T-helper 17 cell (primary cell): ENCODE results near the gene MPPED2. TPM values are rescaled to one million over a fixed set of nuclear protein-coding genes. Genes with fewer than 3 reads are reported as not detected.

ENCODE experiments used
- ATAC-seq: fragments of 150-1000 bp; cut with Tn5 transposase; 2 replicates; pipeline ENCODE4 v1.10.0; 2021; ENCODE audit warnings: mild to moderate bottlenecking, moderate library complexity
- DNase-seq, 3 donors: peaks; one replicate each; pipeline versions ENCODE4 v3.0.0 to v3.0.0-alpha.2; 2020 to 2021
- H3K9me3 ChIP-seq: one replicate; pipeline ENCODE4 v1.7.0; 2013; ENCODE audit warnings: low read length, mild to moderate bottlenecking; ENCODE audit not compliant: control insufficient read depth, poor library complexity, severe bottlenecking
- H3K27ac Mint-ChIP-seq: one replicate; pipeline ENCODE4 v1.8.0; 2022; ENCODE audit warnings: mild to moderate bottlenecking, moderate library complexity, mixed read lengths
- H3K27me3 Mint-ChIP-seq: one replicate; pipeline ENCODE4 v1.8.0; 2022; ENCODE audit warnings: mixed read lengths
- H3K36me3 Mint-ChIP-seq: one replicate; pipeline ENCODE4 v1.8.0; 2022; ENCODE audit warnings: low read depth, mixed read lengths
- H3K4me1 Mint-ChIP-seq: one replicate; pipeline ENCODE4 v1.8.0; 2022; ENCODE audit warnings: mild to moderate bottlenecking, mixed read lengths
- H3K4me3 Mint-ChIP-seq: one replicate; pipeline ENCODE4 v1.8.0; 2022; ENCODE audit warnings: mild to moderate bottlenecking, moderate library complexity, mixed read lengths
- total RNA-seq, 4 donors: library from RNA in 2 of 4; stranded (reverse) in 2 of 4; gene quantifications; one replicate each; pipeline ENCODE4 v1.2.3 and lab custom pipeline; 2022 to 2026

MPPED2 gene
- total RNA-seq, 2 donors from 2014 or later, result 0.42 TPM; not detected in 1

GRCh38 chr11:30538251-30538650 lies 47.9 kb downstream of the MPPED2 start:
- Mint-ChIP-seq H3K4me3 (no peak overlapping the region), H3K36me3 (no peaks in the 10 kb centered on the region), H3K4me1 (no peaks in the 10 kb centered on the region), H3K27ac (no peak overlapping the region), H3K27me3 (peaks cover 6% of the 10 kb centered on the region)
- ATAC-seq (no peak), DNase-seq (no peak)
- H3K9me3 ChIP-seq, result no peaks in the 10 kb centered on the region

DNA sequence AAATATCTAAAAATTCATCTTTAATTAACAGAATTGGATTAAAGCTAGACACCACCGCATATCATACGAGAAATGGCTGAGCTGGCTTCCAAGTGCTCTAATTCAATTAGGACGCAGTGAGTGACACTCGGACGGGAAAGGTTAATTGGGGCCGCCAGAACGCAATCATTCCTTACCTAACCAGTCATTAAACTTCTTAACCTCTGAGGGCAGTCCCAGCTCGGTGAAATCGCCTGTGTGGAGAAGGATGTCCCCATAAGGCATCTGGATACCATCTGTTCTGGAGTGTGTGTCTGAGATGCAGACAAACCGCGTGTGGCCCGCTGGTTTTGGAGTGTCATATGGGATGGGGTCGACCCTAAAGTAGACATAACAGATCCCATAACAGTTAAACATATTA lies 50.3 kb downstream of the MPPED2 start:
- H3K27me3 Mint-ChIP-seq, result peaks cover 6% of the 10 kb centered on the region

DNA sequence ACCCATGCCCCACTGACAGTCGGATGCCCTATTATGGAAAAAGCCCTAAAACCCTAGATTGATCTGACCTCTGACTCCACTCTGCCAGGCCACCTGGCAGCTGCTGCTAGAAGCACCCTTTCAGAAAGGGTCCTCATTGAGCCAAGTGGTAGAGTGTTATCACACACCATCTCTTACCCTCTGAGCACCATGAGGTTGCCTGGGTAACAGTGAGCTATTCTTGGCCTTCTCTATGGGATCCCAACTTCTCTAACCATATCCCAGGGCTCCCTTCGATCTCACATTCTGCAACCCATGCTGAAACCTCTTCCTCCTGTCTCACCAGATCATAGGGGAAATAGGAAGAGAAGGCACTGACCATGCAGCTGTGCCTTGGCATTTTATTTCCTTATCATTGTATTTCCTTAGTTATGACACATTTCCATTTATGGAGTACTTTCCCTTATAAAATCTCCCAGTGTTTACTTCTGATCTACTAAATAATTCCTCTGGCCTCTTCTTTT lies 52.7 kb downstream of the MPPED2 start:
- H3K9me3 ChIP-seq, result no peaks in the 10 kb centered on the region
- Mint-ChIP-seq H3K4me3 (no peak overlapping the region), H3K36me3 (no peaks in the 10 kb centered on the region), H3K27ac (no peak overlapping the region), H3K27me3 (peaks cover 6% of the 10 kb centered on the region), H3K4me1 (no peaks in the 10 kb centered on the region)
- no peak for ATAC-seq
- DNase-seq, result no peak

More for the DNA sequence above, 50.3 kb downstream of the MPPED2 start:
- Mint-ChIP-seq H3K36me3 (no peaks in the 10 kb centered on the region), H3K27ac (no peak overlapping the region), H3K4me1 (no peaks in the 10 kb centered on the region), H3K4me3 (no peak overlapping the region)
- no peaks in the 10 kb centered on the region for H3K9me3 ChIP-seq
- DNase-seq (no peak), ATAC-seq (no peak)

GRCh38 chr11:30527566-30527965 lies 58.6 kb downstream of the MPPED2 start:
- peaks cover 13% of the 10 kb centered on the region for H3K27me3 Mint-ChIP-seq
- no peaks in the 10 kb centered on the region for H3K4me1 Mint-ChIP-seq
- no peaks in the 10 kb centered on the region for H3K36me3 Mint-ChIP-seq
- ATAC-seq (no peak), DNase-seq (no peak)
- H3K4me3 Mint-ChIP-seq, result no peak overlapping the region
- H3K9me3 ChIP-seq, result no peaks in the 10 kb centered on the region
- no peak overlapping the region for H3K27ac Mint-ChIP-seq

GRCh38 chr11:30526558-30526957 lies 59.6 kb downstream of the MPPED2 start:
- H3K9me3 ChIP-seq, result no peaks in the 10 kb centered on the region
- DNase-seq (no peak), ATAC-seq (no peak)
- no peak overlapping the region for H3K27ac Mint-ChIP-seq
- no peaks in the 10 kb centered on the region for H3K36me3 Mint-ChIP-seq
- peaks cover 17% of the 10 kb centered on the region for H3K27me3 Mint-ChIP-seq
- no peaks in the 10 kb centered on the region for H3K4me1 Mint-ChIP-seq
- H3K4me3 Mint-ChIP-seq, result no peak overlapping the region

GRCh38 chr11:30522536-30523243 lies 63.5 kb downstream of the MPPED2 start:
- Mint-ChIP-seq H3K4me1 (no peaks in the 10 kb centered on the region), H3K27me3 (peaks cover 18% of the 10 kb centered on the region), H3K4me3 (no peak overlapping the region), H3K27ac (no peak overlapping the region), H3K36me3 (no peaks in the 10 kb centered on the region)
- no peaks in the 10 kb centered on the region for H3K9me3 ChIP-seq
- ATAC-seq (no peak), DNase-seq (no peak)

DNA sequence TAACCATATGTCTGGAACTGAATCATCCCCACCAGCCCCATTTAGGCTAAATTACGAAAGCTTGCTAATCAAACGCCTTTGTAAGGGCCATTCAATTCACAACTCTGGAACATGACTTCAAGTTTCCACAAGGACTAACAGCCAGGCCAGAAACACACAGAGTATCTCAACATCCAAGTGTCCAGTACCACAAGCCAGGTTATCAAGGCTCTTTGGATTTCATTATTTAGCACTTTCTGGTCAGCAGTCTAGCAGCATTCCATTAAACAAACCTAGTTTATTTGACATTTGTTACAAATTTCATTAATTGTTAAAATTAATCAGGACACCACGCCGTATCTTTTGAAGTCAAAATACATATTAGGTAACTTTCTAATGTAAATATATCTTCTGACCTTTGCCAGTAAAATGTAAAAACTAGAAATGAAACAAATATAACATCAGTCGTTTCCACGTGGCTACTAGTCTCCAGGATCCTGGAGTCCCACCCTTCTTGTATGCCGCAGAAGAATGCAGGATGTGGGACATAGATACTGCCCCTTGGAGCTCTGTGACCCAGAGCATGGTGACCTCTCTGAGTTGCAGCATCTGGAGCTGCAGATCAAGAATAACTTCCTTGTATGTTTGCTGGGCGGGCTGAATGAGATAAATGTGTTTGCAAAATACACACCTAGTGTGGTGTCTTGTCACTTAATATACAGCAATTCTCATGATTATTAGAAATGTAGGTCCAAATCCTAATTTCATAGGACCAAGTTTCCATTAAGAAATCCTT lies 64.7 kb downstream of the MPPED2 start:
- no peak for ATAC-seq
- no peak for DNase-seq
- no peaks in the 10 kb centered on the region for H3K9me3 ChIP-seq
- Mint-ChIP-seq H3K4me1 (no peaks in the 10 kb centered on the region), H3K36me3 (no peaks in the 10 kb centered on the region), H3K27ac (no peak overlapping the region), H3K27me3 (peaks cover 18% of the 10 kb centered on the region), H3K4me3 (no peak overlapping the region)

- Mint-ChIP-seq H3K4me1 (no peaks in the 10 kb centered on the region), H3K27ac (no peak overlapping the region), H3K4me3 (no peak overlapping the region), H3K36me3 (no peaks in the 10 kb centered on the region), H3K27me3 (peaks cover 12% of the 10 kb centered on the region)
- DNase-seq, result no peak
- no peak for ATAC-seq
- H3K9me3 ChIP-seq, result no peaks in the 10 kb centered on the region
Observed at GRCh38 chr11:30513087-30513486, 73.1 kb downstream of the MPPED2 start.

GRCh38 chr11:30511408-30511807 lies 74.7 kb downstream of the MPPED2 start:
- ATAC-seq (no peak), DNase-seq (no peak)
- no peaks in the 10 kb centered on the region for H3K36me3 Mint-ChIP-seq
- no peaks in the 10 kb centered on the region for H3K9me3 ChIP-seq
- no peaks in the 10 kb centered on the region for H3K4me1 Mint-ChIP-seq
- H3K27ac Mint-ChIP-seq, result no peak overlapping the region
- H3K4me3 Mint-ChIP-seq, result no peak overlapping the region
- H3K27me3 Mint-ChIP-seq, result peaks cover 12% of the 10 kb centered on the region

DNA sequence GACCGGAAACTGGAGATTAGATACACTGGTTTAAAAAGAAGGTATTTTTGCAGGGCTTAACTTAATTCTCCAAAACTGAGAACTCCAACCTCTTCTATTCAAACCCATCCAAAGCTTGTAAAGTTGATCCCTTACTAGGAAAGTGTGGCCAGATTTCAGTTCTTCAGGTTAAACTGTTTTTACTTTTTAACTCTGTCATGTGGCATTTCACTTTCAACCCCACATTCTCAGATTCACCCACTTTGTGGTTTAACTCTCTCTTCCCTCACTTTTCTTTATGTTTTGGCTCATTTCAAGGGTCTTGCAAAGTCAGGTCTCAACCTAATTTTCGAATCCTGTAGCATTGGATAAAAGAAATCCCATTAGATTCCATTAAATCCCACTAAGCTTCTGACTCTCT lies 75.4 kb downstream of the MPPED2 start:
- Mint-ChIP-seq H3K27ac (no peak overlapping the region), H3K27me3 (peaks cover 11% of the 10 kb centered on the region), H3K4me1 (no peaks in the 10 kb centered on the region), H3K4me3 (no peak overlapping the region), H3K36me3 (no peaks in the 10 kb centered on the region)
- H3K9me3 ChIP-seq, result no peaks in the 10 kb centered on the region
- DNase-seq (no peak), ATAC-seq (no peak)

DNA sequence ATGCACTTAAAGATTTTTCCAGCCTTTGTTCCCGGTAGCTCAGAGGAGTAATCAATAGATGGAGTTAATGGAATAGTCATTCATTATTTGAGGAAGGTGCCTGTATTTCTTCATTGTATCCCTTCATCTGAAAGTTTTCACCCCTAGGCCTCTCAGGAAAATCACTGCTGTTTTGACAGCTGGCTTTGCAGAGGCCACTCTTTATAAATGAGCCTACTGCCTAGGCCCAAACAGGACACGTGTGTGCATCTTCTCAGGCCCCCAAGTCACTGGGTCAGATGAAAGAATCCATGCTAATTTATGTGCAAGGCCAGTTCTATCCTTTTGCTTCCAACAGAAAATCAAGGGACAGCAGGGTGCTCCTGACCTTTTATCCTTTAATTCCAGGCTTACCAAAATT lies 76.8 kb downstream of the MPPED2 start:
- DNase-seq (no peak), ATAC-seq (no peak)
- Mint-ChIP-seq H3K27me3 (peaks cover 6% of the 10 kb centered on the region), H3K4me3 (no peak overlapping the region), H3K27ac (no peak overlapping the region), H3K36me3 (no peaks in the 10 kb centered on the region), H3K4me1 (no peaks in the 10 kb centered on the region)
- H3K9me3 ChIP-seq, result no peaks in the 10 kb centered on the region

DNA sequence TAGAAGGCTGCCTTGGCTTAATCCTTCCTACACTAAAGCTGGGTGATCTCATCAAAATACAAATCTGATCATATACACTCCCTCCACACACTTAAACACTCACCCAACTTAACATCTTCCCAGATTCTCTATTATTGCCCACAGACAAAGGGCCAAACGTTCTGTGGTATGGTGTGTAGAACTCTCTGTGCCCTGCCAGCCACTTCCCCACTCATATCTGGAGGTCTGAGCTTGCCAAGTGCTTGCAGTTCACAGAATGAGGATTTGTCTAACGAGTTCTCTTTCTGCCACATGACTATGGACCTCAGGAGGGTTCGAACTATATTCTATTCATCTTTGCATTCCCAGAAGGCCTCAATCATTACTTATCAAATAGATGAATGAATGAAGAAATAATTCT lies 77.6 kb downstream of the MPPED2 start:
- Mint-ChIP-seq H3K4me3 (no peak overlapping the region), H3K36me3 (no peaks in the 10 kb centered on the region), H3K27ac (no peak overlapping the region), H3K4me1 (no peaks in the 10 kb centered on the region), H3K27me3 (peaks cover 6% of the 10 kb centered on the region)
- no peak for DNase-seq
- no peaks in the 10 kb centered on the region for H3K9me3 ChIP-seq
- ATAC-seq, result no peak

GRCh38 chr11:30505603-30506002 lies 80.5 kb downstream of the MPPED2 start:
- H3K4me1 Mint-ChIP-seq, result no peaks in the 10 kb centered on the region
- H3K4me3 Mint-ChIP-seq, result no peak overlapping the region
- ATAC-seq, result no peak
- peaks cover 10% of the 10 kb centered on the region for H3K27me3 Mint-ChIP-seq
- no peaks in the 10 kb centered on the region for H3K36me3 Mint-ChIP-seq
- DNase-seq, result no peak
- no peak overlapping the region for H3K27ac Mint-ChIP-seq
- H3K9me3 ChIP-seq, result no peaks in the 10 kb centered on the region

DNA sequence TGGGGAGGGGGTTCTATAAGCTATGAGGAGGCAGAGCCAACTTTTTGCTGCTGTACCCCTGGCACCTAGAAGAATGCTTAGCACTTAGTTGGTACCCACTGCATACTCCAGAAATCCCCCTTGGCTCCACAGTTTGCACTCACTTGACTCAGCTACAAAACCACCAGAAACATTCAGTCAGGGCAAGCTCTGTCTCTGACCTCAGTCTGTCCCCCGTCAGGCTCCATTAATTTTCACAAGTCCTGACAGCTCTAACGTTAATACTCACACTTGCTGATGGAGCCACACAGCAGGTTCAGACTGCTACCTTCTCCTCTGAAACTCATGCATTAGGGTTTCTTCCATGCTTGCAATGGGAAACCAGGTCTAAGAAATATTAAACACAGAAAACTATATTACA lies 81.7 kb downstream of the MPPED2 start:
- Mint-ChIP-seq H3K4me1 (no peaks in the 10 kb centered on the region), H3K36me3 (no peaks in the 10 kb centered on the region), H3K27me3 (peaks cover 10% of the 10 kb centered on the region), H3K27ac (no peak overlapping the region), H3K4me3 (no peak overlapping the region)
- no peak for ATAC-seq
- H3K9me3 ChIP-seq, result no peaks in the 10 kb centered on the region
- no peak for DNase-seq
